ENCODE data around the gene VPS54. TPM values are rescaled to one million over a fixed set of nuclear protein-coding genes. Genes with fewer than 3 reads are reported as not detected.

Gene VPS54
- polyA plus RNA-seq, 1 of the 3 experiments (the other 2 are of a cell fraction) = 5.3 TPM

GRCh38 chr2:63894167-63894566, 125.1 kb downstream of the VPS54 start (continued):
- TF ChIP-seq CTCF (IDR thresholded peaks at IDR 0.05) (no peak), TAF1 (IDR thresholded peaks at IDR 0.05; ENCODE audit: borderline replicate concordance, low read depth, low read length) (no peak), CHD2 (IDR thresholded peaks at IDR 0.05; ENCODE audit: low read length, partially characterized antibody) (no peak), FOXM1 (IDR thresholded peaks at IDR 0.05; ENCODE audit: low read depth) (no peak), ELF1 (IDR thresholded peaks at IDR 0.05) (no peak), POLR2AphosphoS5 (IDR thresholded peaks at IDR 0.05; ENCODE audit: low read depth, low read length) (no peak), NRF1 (IDR thresholded peaks at IDR 0.05; ENCODE audit: low read depth, low read length) (no peak), SMC3 (IDR thresholded peaks at IDR 0.05; ENCODE audit: low read depth, low read length) (no peak), MEF2A (IDR thresholded peaks at IDR 0.05; ENCODE audit: borderline replicate concordance, low read depth) (no peak)

- H3K36me3 ChIP-seq (replicated peaks in 1 of 2; ENCODE audit: control insufficient read depth in 1 of 2, insufficient read depth in 2 of 2, low read length in 1 of 2) = peaks cover 80 to 81% of the 10 kb centered on the region in 2 experiments
- no peak overlapping the region for H3K9ac ChIP-seq
- H3F3A ChIP-seq (replicated peaks; ENCODE audit: insufficient read depth) = peaks cover 5% of the 10 kb centered on the region
- no peaks in the 10 kb centered on the region for H3K9me2 ChIP-seq
- no peaks in the 10 kb centered on the region for H3K79me2 ChIP-seq (ENCODE audit: insufficient read depth)
- no peaks in the 10 kb centered on the region for H4K20me1 ChIP-seq (ENCODE audit: insufficient read depth)
- H3K9me3 ChIP-seq = no peaks in the 10 kb centered on the region
- TF ChIP-seq MXI1 (IDR thresholded peaks at IDR 0.05; ENCODE audit: low read depth, low read length) (no peak), MAX (IDR thresholded peaks at IDR 0.05; ENCODE audit: low read depth) (no peak), NFIC (IDR thresholded peaks at IDR 0.05; ENCODE audit: borderline replicate concordance) (no peak), REST (IDR thresholded peaks at IDR 0.05; ENCODE audit: low read depth, low read length) (no peak), SMC3 (IDR thresholded peaks at IDR 0.05; ENCODE audit: low read depth, low read length) (no peak), PBX3 (IDR thresholded peaks at IDR 0.05) (no peak), RAD21 (IDR thresholded peaks at IDR 0.05; ENCODE audit: low read length) (no peak), TAF1 (IDR thresholded peaks at IDR 0.05; ENCODE audit: borderline replicate concordance, low read depth, low read length) (no peak), FOSL2 (IDR thresholded peaks at IDR 0.05; ENCODE audit: borderline replicate concordance, low read depth) (no peak), CHD2 (IDR thresholded peaks at IDR 0.05; ENCODE audit: low read length, partially characterized antibody) (no peak), MEF2A (IDR thresholded peaks at IDR 0.05; ENCODE audit: borderline replicate concordance, low read depth) (no peak), IRF3 (IDR thresholded peaks at IDR 0.05; ENCODE audit: low read depth, low read length) (no peak), FOXM1 (IDR thresholded peaks at IDR 0.05; ENCODE audit: low read depth) (no peak), GABPA (IDR thresholded peaks at IDR 0.05; ENCODE audit: low read depth) (no peak), POLR2AphosphoS5 (IDR thresholded peaks at IDR 0.05; ENCODE audit: low read depth, low read length) (no peak), TCF12 (IDR thresholded peaks at IDR 0.05) (no peak), RFX5 (IDR thresholded peaks at IDR 0.05; ENCODE audit: low read length) (no peak), RXRA (IDR thresholded peaks at IDR 0.05; ENCODE audit: borderline replicate concordance, low read depth) (no peak), SIN3A (IDR thresholded peaks at IDR 0.05; ENCODE audit: borderline replicate concordance, low read depth, low read length) (no peak), USF2 (IDR thresholded peaks at IDR 0.05; ENCODE audit: borderline replicate concordance, low read depth, low read length) (no peak)
- 90% methylated on average over 2 of the region's 2 CpGs for WGBS (ENCODE audit: low lambda C conversion rate)
- H3K27ac ChIP-seq (ENCODE audit: low read depth in 2 of 2, low read length in 1 of 2) = no peak overlapping the region
- DNase-seq = no peak
- CTCF ChIA-PET = interaction anchor here (0.6 to 2.5 kb wide), 4 partner anchors 14 to 196 kb away, joined by 3 to 10 read pairs (median 7); no protein-coding TSS in a partner anchor
- no peak overlapping the region for H3K4me2 ChIP-seq
- H2AFZ ChIP-seq (ENCODE audit: low read depth) = no peak overlapping the region
- no peaks in the 10 kb centered on the region for H3K4me1 ChIP-seq (ENCODE audit: control insufficient read depth in 1 of 2, insufficient read depth in 2 of 2, low read depth in 1 of 2, low read length in 1 of 2)
- POLR2A ChIA-PET = no interaction called here
- no peak overlapping the region for H3K4me3 ChIP-seq (ENCODE audit: low read depth in 2 of 2, low read length in 1 of 2)
- no peaks in the 10 kb centered on the region for H3K27me3 ChIP-seq (ENCODE audit: insufficient read depth)
Observed at GRCh38 chr2:63893163-63893562, 126.1 kb downstream of the VPS54 start.
